GM19099 (cell line): ENCODE data around the gene AP2B1.

ENCODE experiments used
- POLR2A ChIP-seq: IDR thresholded peaks from 3 replicates; pipeline ENCODE4 v1.6.1; 2011; ENCODE audit warnings: low read depth; ENCODE audit not compliant: insufficient read length; ENCODE audit errors: extremely low read depth

The AP2B1 gene

GRCh38 chr17:35694906-35695305 lies 107.8 kb downstream of the AP2B1 start:
- no peak for TF ChIP-seq POLR2A

GRCh38 chr17:35695613-35696012 lies 108.5 kb downstream of the AP2B1 start:
- no peak for TF ChIP-seq POLR2A

GRCh38 chr17:35698800-35699199 lies 111.7 kb downstream of the AP2B1 start:
- no peak for TF ChIP-seq POLR2A

GRCh38 chr17:35700150-35700549 lies 113.0 kb downstream of the AP2B1 start:
- no peak for TF ChIP-seq POLR2A

GRCh38 chr17:35701491-35701890 lies 114.4 kb downstream of the AP2B1 start:
- no peak for TF ChIP-seq POLR2A

- no peak for TF ChIP-seq POLR2A
Observed at GRCh38 chr17:35705230-35705629, 118.1 kb downstream of the AP2B1 start.

GRCh38 chr17:35705705-35706104 lies 118.6 kb downstream of the AP2B1 start:
- no peak for TF ChIP-seq POLR2A

- TF ChIP-seq POLR2A = no peak
Observed at GRCh38 chr17:35708149-35708548, 121.0 kb downstream of the AP2B1 start.

- no peak for TF ChIP-seq POLR2A
Observed at GRCh38 chr17:35708951-35709350, 121.8 kb downstream of the AP2B1 start.

- no peak for TF ChIP-seq POLR2A
Observed at GRCh38 chr17:35709874-35710273, 122.8 kb downstream of the AP2B1 start.

- TF ChIP-seq POLR2A = no peak
Observed at GRCh38 chr17:35710950-35711349, 123.8 kb downstream of the AP2B1 start.

GRCh38 chr17:35713069-35713728 lies 126.1 kb downstream of the AP2B1 start:
- no peak for TF ChIP-seq POLR2A

- TF ChIP-seq POLR2A = no peak
Observed at GRCh38 chr17:35714988-35715387, 127.9 kb downstream of the AP2B1 start.

- TF ChIP-seq POLR2A = no peak
Observed at GRCh38 chr17:35715416-35715815, 128.3 kb downstream of the AP2B1 start.

- TF ChIP-seq POLR2A = no peak
Observed at GRCh38 chr17:35716173-35716572, 129.1 kb downstream of the AP2B1 start.

- TF ChIP-seq POLR2A = no peak
Observed at GRCh38 chr17:35716897-35717465, 129.9 kb downstream of the AP2B1 start.

- TF ChIP-seq POLR2A = no peak
Observed at GRCh38 chr17:35717475-35717874, 130.4 kb downstream of the AP2B1 start.
